Gastroesophageal sphincter (tissue), 3 donors: ENCODE results near the gene USP47.

Experiments used
- POLR2AphosphoS5 ChIP-seq: sonication (generic); formaldehyde crosslinking; IDR thresholded peaks from one replicate; pipeline ENCODE4 v1.6.1; 2017; ENCODE audit warnings: antibody characterized with exemption
- TF ChIP-seq, protein P1 (sequence below), 4 experiments: fragments of 200-600 bp in 2 of 4; fragments of 450-650 bp in 2 of 4; sonication (generic) in 1 of 4; IDR thresholded peaks; one replicate each; pipeline ENCODE4 v1.5.1; 2017 to 2019; ENCODE audit warnings: antibody characterized with exemption in 4 of 4, mild to moderate bottlenecking in 2 of 4, moderate library complexity in 2 of 4

- no peak for TF ChIP-seq POLR2AphosphoS5
- TF ChIP-seq, protein P1, sequence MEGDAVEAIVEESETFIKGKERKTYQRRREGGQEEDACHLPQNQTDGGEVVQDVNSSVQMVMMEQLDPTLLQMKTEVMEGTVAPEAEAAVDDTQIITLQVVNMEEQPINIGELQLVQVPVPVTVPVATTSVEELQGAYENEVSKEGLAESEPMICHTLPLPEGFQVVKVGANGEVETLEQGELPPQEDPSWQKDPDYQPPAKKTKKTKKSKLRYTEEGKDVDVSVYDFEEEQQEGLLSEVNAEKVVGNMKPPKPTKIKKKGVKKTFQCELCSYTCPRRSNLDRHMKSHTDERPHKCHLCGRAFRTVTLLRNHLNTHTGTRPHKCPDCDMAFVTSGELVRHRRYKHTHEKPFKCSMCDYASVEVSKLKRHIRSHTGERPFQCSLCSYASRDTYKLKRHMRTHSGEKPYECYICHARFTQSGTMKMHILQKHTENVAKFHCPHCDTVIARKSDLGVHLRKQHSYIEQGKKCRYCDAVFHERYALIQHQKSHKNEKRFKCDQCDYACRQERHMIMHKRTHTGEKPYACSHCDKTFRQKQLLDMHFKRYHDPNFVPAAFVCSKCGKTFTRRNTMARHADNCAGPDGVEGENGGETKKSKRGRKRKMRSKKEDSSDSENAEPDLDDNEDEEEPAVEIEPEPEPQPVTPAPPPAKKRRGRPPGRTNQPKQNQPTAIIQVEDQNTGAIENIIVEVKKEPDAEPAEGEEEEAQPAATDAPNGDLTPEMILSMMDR (IDR thresholded peaks at IDR 0.05), result no peak
These were observed 35.2 kb upstream of the USP47 start for GRCh38 chr11:11806586-11806985.
